Loucy (cell line): ENCODE results near the gene GTF3C1.

Experiments used
- H2AFZ ChIP-seq: fragments of 200-600 bp; sonication (generic); 2 replicates; pipeline ENCODE4 v1.6.0; 2016; ENCODE audit warnings: antibody characterized with exemption, mild to moderate bottlenecking, low read length, moderate library complexity
- H3F3A ChIP-seq: fragments of 200-600 bp; 2 replicates; pipeline ENCODE4 v1.6.0; 2016; ENCODE audit warnings: antibody characterized with exemption, low read depth, mild to moderate bottlenecking
- H3K27me3 ChIP-seq: fragments of 200-600 bp; sonication (generic); 2 replicates; pipeline ENCODE4 v1.6.1; 2014; ENCODE audit warnings: low read length, mild to moderate bottlenecking; ENCODE audit not compliant: insufficient read depth, poor library complexity, severe bottlenecking
- H3K36me3 ChIP-seq: fragments of 200-600 bp; sonication (generic); 2 replicates; pipeline ENCODE4 v1.6.1; 2016; ENCODE audit warnings: low read length; ENCODE audit not compliant: insufficient read depth
- H3K4me1 ChIP-seq: fragments of 200-600 bp; sonication (generic); 2 replicates; pipeline ENCODE4 v1.5.1; 2014; ENCODE audit warnings: low read length, mild to moderate bottlenecking; ENCODE audit not compliant: insufficient read depth, poor library complexity, severe bottlenecking
- H3K4me2 ChIP-seq: fragments of 200-600 bp; sonication (generic); 2 replicates; pipeline ENCODE4 v1.6.0; 2014; ENCODE audit warnings: antibody characterized with exemption, low read length, low read depth, mild to moderate bottlenecking; ENCODE audit not compliant: poor library complexity, severe bottlenecking
- H3K4me3 ChIP-seq: fragments of 200-600 bp; sonication (generic); 2 replicates; pipeline ENCODE4 v1.5.1; 2014; ENCODE audit warnings: low read length, mild to moderate bottlenecking, mixed read lengths; ENCODE audit not compliant: poor library complexity, severe bottlenecking
- H3K79me2 ChIP-seq: fragments of 200-600 bp; sonication (generic); 2 replicates; pipeline ENCODE4 v1.6.1; 2014; ENCODE audit warnings: low read length; ENCODE audit not compliant: insufficient read depth
- H3K9ac ChIP-seq: fragments of 200-600 bp; sonication (generic); 2 replicates; pipeline ENCODE4 v1.6.0; 2014; ENCODE audit warnings: mild to moderate bottlenecking, low read depth, low read length, moderate library complexity; ENCODE audit not compliant: poor library complexity, severe bottlenecking
- H3K9me2 ChIP-seq: fragments of 200-600 bp; sonication (generic); replicated peaks from 2 replicates; pipeline ENCODE4 v1.6.1; 2016; ENCODE audit warnings: low read depth, low read length, mixed read lengths
- H3K9me3 ChIP-seq: fragments of 200-600 bp; sonication (generic); 2 replicates; pipeline ENCODE4 v1.6.1; 2014; ENCODE audit warnings: mild to moderate bottlenecking, antibody characterized with exemption, low read length, low read depth; ENCODE audit not compliant: insufficient read depth
- H4K20me1 ChIP-seq: fragments of 200-600 bp; sonication (generic); 2 replicates; pipeline ENCODE4 v1.6.0; 2014; ENCODE audit warnings: antibody characterized with exemption, low read length, mild to moderate bottlenecking; ENCODE audit not compliant: insufficient read depth, poor library complexity, severe bottlenecking
- EZH2phosphoT487 ChIP-seq: fragments of 200-600 bp; IDR thresholded peaks from 2 replicates; pipeline ENCODE4 v1.6.1; 2018; ENCODE audit warnings: antibody characterized with exemption, mild to moderate bottlenecking, moderate library complexity, borderline replicate concordance
- TF ChIP-seq, protein P1 (sequence below): fragments of 200-600 bp; sonication (generic); conservative IDR thresholded peaks from 2 replicates; pipeline ENCODE4 v1.5.1; 2014; ENCODE audit warnings: mild to moderate bottlenecking, antibody characterized with exemption, low read length

The GTF3C1 gene

DNA sequence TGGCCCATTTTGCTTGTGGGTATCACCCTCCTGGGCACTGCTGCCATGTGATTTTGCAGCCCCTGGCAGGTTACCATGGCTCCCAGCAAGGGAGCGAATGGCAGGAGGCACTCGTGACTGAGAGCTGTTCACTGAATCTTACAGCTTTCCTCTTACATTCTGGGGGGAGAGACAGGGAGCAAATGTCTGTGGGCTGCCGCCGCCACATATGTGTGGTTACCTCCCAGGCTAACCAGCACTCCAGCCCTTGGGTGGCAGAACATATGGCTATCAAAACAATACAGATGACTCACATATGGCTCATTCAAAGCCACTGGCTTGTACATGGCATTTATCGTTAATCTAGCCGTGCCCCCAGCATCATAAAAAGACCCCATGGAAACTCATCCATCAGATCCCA lies 19.8 kb downstream of the GTF3C1 start:
- Histone ChIP-seq H4K20me1 (no peaks in the 10 kb centered on the region), H3K4me2 (no peak overlapping the region), H3K4me1 (no peaks in the 10 kb centered on the region), H3K79me2 (no peaks in the 10 kb centered on the region), H3K4me3 (no peak overlapping the region), H2AFZ (no peak overlapping the region), H3K9me3 (no peaks in the 10 kb centered on the region), H3K9ac (no peak overlapping the region), H3K9me2 (no peaks in the 10 kb centered on the region), H3F3A (no peaks in the 10 kb centered on the region), H3K36me3 (peaks cover 85% of the 10 kb centered on the region; the same call in 1 of the 2 replicates), H3K27me3 (no peaks in the 10 kb centered on the region)
- TF ChIP-seq EZH2phosphoT487: no peak
- TF ChIP-seq, protein P1, sequence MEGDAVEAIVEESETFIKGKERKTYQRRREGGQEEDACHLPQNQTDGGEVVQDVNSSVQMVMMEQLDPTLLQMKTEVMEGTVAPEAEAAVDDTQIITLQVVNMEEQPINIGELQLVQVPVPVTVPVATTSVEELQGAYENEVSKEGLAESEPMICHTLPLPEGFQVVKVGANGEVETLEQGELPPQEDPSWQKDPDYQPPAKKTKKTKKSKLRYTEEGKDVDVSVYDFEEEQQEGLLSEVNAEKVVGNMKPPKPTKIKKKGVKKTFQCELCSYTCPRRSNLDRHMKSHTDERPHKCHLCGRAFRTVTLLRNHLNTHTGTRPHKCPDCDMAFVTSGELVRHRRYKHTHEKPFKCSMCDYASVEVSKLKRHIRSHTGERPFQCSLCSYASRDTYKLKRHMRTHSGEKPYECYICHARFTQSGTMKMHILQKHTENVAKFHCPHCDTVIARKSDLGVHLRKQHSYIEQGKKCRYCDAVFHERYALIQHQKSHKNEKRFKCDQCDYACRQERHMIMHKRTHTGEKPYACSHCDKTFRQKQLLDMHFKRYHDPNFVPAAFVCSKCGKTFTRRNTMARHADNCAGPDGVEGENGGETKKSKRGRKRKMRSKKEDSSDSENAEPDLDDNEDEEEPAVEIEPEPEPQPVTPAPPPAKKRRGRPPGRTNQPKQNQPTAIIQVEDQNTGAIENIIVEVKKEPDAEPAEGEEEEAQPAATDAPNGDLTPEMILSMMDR: no peak

DNA sequence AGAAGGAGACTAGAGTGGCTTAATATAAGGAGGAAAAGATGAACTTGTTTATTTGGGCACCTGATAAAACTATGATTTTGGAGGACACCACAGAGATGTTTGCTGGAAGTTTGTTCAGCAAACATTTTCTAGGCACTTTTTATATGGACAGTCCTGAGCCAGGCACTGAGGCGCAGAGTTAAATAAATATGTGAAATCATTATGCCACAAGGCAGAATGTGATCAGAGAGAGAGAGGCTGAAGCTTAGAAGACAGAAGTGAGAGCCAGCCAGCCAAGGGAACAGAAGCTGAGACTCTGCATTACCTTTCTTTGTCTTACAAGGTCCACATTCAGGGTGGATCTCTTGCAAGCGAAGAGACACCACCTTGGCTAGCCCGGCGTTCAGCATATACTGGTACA lies 21.4 kb downstream of the GTF3C1 start:
- no peak overlapping the region for H3K9ac ChIP-seq
- H3F3A ChIP-seq: no peaks in the 10 kb centered on the region
- no peaks in the 10 kb centered on the region for H4K20me1 ChIP-seq
- no peaks in the 10 kb centered on the region for H3K27me3 ChIP-seq
- TF ChIP-seq EZH2phosphoT487: no peak
- TF ChIP-seq, protein P1: no peak
- no peaks in the 10 kb centered on the region for H3K79me2 ChIP-seq
- H3K36me3 ChIP-seq: peaks cover 86% of the 10 kb centered on the region; the same call in 1 of the 2 replicates
- H3K9me2 ChIP-seq: no peaks in the 10 kb centered on the region
- H2AFZ ChIP-seq: no peak overlapping the region
- no peak overlapping the region for H3K4me2 ChIP-seq
- no peaks in the 10 kb centered on the region for H3K9me3 ChIP-seq
- H3K4me1 ChIP-seq: no peaks in the 10 kb centered on the region
- H3K4me3 ChIP-seq: no peak overlapping the region

DNA sequence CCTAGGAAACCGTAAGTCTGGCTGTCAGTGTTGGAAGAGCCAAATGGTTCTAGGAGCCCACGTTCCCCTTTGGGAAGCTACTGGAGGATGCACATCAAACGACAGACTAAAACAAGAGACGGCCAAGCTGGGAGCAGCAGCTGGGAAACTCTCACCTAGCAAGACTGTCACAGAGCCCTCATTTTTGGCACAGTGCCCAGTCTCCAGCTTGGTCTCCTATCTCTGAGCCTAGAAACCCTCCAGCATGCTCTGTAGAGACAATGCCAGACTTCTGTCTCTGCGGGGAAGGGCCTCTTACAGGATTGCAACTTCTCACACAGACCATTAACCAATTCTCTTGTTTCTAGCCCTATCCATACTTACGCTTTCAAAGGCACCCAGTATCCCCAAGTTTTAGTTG lies 23.5 kb downstream of the GTF3C1 start:
- H4K20me1 ChIP-seq: no peaks in the 10 kb centered on the region
- no peak overlapping the region for H3K4me2 ChIP-seq
- H3K27me3 ChIP-seq: no peaks in the 10 kb centered on the region
- H3K9me2 ChIP-seq: no peaks in the 10 kb centered on the region
- no peak overlapping the region for H3K4me3 ChIP-seq
- TF ChIP-seq, protein P1: no peak
- no peak for TF ChIP-seq EZH2phosphoT487
- no peaks in the 10 kb centered on the region for H3K79me2 ChIP-seq
- peaks cover 76% of the 10 kb centered on the region; the same call in 1 of the 2 replicates for H3K36me3 ChIP-seq
- no peaks in the 10 kb centered on the region for H3K4me1 ChIP-seq
- H3F3A ChIP-seq: no peaks in the 10 kb centered on the region
- H3K9me3 ChIP-seq: no peaks in the 10 kb centered on the region
- H3K9ac ChIP-seq: no peak overlapping the region
- no peak overlapping the region for H2AFZ ChIP-seq
